ENCODE results near the gene TREX2. TPM values are rescaled to one million over a fixed set of nuclear protein-coding genes. Genes with fewer than 3 reads are reported as not detected.

Gene TREX2
- polyA plus RNA-seq, 1 of the 3 experiments (the other 2 are of a cell fraction): 0.76 TPM

GRCh38 chrX:153469811-153470410 is 24.1 kb upstream of the TREX2 start (continued):
- TF ChIP-seq MAX (IDR thresholded peaks at IDR 0.05; ENCODE audit: low read depth) (peak; percentile 72), NFIC (IDR thresholded peaks at IDR 0.05; ENCODE audit: borderline replicate concordance) (no peak), CTCF (IDR thresholded peaks at IDR 0.05) (peak; percentile 17), SMC3 (IDR thresholded peaks at IDR 0.05; ENCODE audit: low read depth, low read length) (no peak), RFX5 (IDR thresholded peaks at IDR 0.05; ENCODE audit: low read length) (no peak)
- TF ChIP-seq, protein P1, sequence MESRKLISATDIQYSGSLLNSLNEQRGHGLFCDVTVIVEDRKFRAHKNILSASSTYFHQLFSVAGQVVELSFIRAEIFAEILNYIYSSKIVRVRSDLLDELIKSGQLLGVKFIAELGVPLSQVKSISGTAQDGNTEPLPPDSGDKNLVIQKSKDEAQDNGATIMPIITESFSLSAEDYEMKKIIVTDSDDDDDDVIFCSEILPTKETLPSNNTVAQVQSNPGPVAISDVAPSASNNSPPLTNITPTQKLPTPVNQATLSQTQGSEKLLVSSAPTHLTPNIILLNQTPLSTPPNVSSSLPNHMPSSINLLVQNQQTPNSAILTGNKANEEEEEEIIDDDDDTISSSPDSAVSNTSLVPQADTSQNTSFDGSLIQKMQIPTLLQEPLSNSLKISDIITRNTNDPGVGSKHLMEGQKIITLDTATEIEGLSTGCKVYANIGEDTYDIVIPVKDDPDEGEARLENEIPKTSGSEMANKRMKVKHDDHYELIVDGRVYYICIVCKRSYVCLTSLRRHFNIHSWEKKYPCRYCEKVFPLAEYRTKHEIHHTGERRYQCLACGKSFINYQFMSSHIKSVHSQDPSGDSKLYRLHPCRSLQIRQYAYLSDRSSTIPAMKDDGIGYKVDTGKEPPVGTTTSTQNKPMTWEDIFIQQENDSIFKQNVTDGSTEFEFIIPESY (IDR thresholded peaks at IDR 0.05; ENCODE audit: borderline replicate concordance, low read depth): no peak

GRCh38 chrX:153468008-153468580 is 22.2 kb upstream of the TREX2 start:
- H3K27ac ChIP-seq (ENCODE audit: low read depth in 2 of 2, low read length in 1 of 2): no peak overlapping the region
- 80% methylated on average over 1 of the region's 12 CpGs for WGBS (ENCODE audit: low lambda C conversion rate)
- no peak for TF ChIP-seq FOSL2 (IDR thresholded peaks at IDR 0.05; ENCODE audit: borderline replicate concordance, low read depth)
- no peak for TF ChIP-seq SIN3A (IDR thresholded peaks at IDR 0.05; ENCODE audit: borderline replicate concordance, low read depth, low read length)
- no peak for TF ChIP-seq RCOR1 (IDR thresholded peaks at IDR 0.05; ENCODE audit: low read length)
- no peak for TF ChIP-seq CHD2 (IDR thresholded peaks at IDR 0.05; ENCODE audit: low read length, partially characterized antibody)
- no peak for TF ChIP-seq MAX (IDR thresholded peaks at IDR 0.05; ENCODE audit: low read depth)
- TF ChIP-seq RAD21 (IDR thresholded peaks at IDR 0.05; ENCODE audit: low read length): no peak
- TF ChIP-seq, protein P1 (IDR thresholded peaks at IDR 0.05; ENCODE audit: borderline replicate concordance, low read depth): no peak
- no peak for TF ChIP-seq GATA2 (CRISPR knock-in tag; IDR thresholded peaks at IDR 0.05)
- TF ChIP-seq TEAD4 (IDR thresholded peaks at IDR 0.05; ENCODE audit: borderline replicate concordance, insufficient read depth): no peak
- TF ChIP-seq, protein P2, sequence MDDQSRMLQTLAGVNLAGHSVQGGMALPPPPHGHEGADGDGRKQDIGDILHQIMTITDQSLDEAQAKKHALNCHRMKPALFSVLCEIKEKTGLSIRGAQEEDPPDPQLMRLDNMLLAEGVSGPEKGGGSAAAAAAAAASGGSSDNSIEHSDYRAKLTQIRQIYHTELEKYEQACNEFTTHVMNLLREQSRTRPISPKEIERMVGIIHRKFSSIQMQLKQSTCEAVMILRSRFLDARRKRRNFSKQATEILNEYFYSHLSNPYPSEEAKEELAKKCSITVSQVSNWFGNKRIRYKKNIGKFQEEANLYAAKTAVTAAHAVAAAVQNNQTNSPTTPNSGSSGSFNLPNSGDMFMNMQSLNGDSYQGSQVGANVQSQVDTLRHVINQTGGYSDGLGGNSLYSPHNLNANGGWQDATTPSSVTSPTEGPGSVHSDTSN (IDR thresholded peaks at IDR 0.05): no peak
- no peak for TF ChIP-seq JUND (IDR thresholded peaks at IDR 0.05)
- TF ChIP-seq RXRA (IDR thresholded peaks at IDR 0.05; ENCODE audit: borderline replicate concordance, low read depth): no peak
- no peak for TF ChIP-seq RFX5 (IDR thresholded peaks at IDR 0.05; ENCODE audit: low read length)
- no peak for TF ChIP-seq ELF1 (IDR thresholded peaks at IDR 0.05)
- TF ChIP-seq, protein P3, sequence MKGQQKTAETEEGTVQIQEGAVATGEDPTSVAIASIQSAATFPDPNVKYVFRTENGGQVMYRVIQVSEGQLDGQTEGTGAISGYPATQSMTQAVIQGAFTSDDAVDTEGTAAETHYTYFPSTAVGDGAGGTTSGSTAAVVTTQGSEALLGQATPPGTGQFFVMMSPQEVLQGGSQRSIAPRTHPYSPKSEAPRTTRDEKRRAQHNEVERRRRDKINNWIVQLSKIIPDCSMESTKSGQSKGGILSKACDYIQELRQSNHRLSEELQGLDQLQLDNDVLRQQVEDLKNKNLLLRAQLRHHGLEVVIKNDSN (IDR thresholded peaks at IDR 0.05; ENCODE audit: borderline replicate concordance, low read depth): no peak
- TF ChIP-seq, protein P4, sequence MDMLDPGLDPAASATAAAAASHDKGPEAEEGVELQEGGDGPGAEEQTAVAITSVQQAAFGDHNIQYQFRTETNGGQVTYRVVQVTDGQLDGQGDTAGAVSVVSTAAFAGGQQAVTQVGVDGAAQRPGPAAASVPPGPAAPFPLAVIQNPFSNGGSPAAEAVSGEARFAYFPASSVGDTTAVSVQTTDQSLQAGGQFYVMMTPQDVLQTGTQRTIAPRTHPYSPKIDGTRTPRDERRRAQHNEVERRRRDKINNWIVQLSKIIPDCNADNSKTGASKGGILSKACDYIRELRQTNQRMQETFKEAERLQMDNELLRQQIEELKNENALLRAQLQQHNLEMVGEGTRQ (IDR thresholded peaks at IDR 0.05; ENCODE audit: borderline replicate concordance, low read depth, low read length): no peak
- TF ChIP-seq FOXJ3 (CRISPR knock-in tag; IDR thresholded peaks at IDR 0.05): no peak
- no peak for TF ChIP-seq YY1 (IDR thresholded peaks at IDR 0.05; ENCODE audit: low read depth)
- no peak for DNase-seq
- no peak overlapping the region for H3K4me3 ChIP-seq (ENCODE audit: low read depth in 2 of 2, low read length in 1 of 2)
- no peaks in the 10 kb centered on the region for H3F3A ChIP-seq (replicated peaks; ENCODE audit: insufficient read depth)
- POLR2A ChIA-PET: no interaction called here
- no peak overlapping the region for H3K9ac ChIP-seq
- H3K4me1 ChIP-seq (ENCODE audit: control insufficient read depth in 1 of 2, insufficient read depth in 2 of 2, low read depth in 1 of 2, low read length in 1 of 2): peaks cover 0 to 7% of the 10 kb centered on the region in 2 experiments; a peak in 1 of 4 replicates
- no peaks in the 10 kb centered on the region for H4K20me1 ChIP-seq (ENCODE audit: insufficient read depth)
- H2AFZ ChIP-seq (ENCODE audit: low read depth): no peak overlapping the region
- peaks cover 11% of the 10 kb centered on the region for H3K79me2 ChIP-seq (ENCODE audit: insufficient read depth)
- H3K9me3 ChIP-seq: no peaks in the 10 kb centered on the region
- CTCF ChIA-PET: interaction anchor here (1.5 to 11.6 kb wide), 3 partner anchors 11 to 71 kb away, joined by 3 to 203 read pairs (median 6); no protein-coding TSS in a partner anchor
- H3K9me2 ChIP-seq: no peaks in the 10 kb centered on the region
- H3K36me3 ChIP-seq (replicated peaks in 1 of 2; ENCODE audit: control insufficient read depth in 1 of 2, insufficient read depth in 2 of 2, low read length in 1 of 2): peaks cover 0 to 8% of the 10 kb centered on the region in 2 experiments
- H3K27me3 ChIP-seq (ENCODE audit: insufficient read depth): no peaks in the 10 kb centered on the region; the same call in 1 of the 2 replicates
- H3K4me2 ChIP-seq: no peak overlapping the region
